KMS-11 (cell line): ENCODE data around the gene ACAN.

Experiments used
- H2AFZ ChIP-seq: fragments of 200-600 bp; sonication (generic); 2 replicates; pipeline ENCODE4 v1.6.1; 2016; ENCODE audit warnings: antibody characterized with exemption, mixed run types, low read depth
- H3K27ac ChIP-seq: fragments of 200-600 bp; sonication (generic); 2 replicates; pipeline ENCODE4 v1.6.1; 2016; ENCODE audit warnings: mild to moderate bottlenecking, mixed run types
- H3K27me3 ChIP-seq: fragments of 200-600 bp; sonication (generic); 2 replicates; pipeline ENCODE4 v1.6.1; 2017; ENCODE audit warnings: mild to moderate bottlenecking, low read depth, mixed run types, moderate library complexity; ENCODE audit not compliant: insufficient read depth
- H3K36me3 ChIP-seq: fragments of 200-600 bp; sonication (generic); 2 replicates; pipeline ENCODE4 v1.6.1; 2017; ENCODE audit warnings: mild to moderate bottlenecking, mixed run types; ENCODE audit not compliant: insufficient read depth
- H3K4me1 ChIP-seq: fragments of 200-600 bp; sonication (generic); 2 replicates; pipeline ENCODE4 v1.6.1; 2016; ENCODE audit warnings: mild to moderate bottlenecking, low read depth, mixed run types; ENCODE audit not compliant: poor library complexity, severe bottlenecking
- H3K4me2 ChIP-seq: fragments of 200-600 bp; sonication (generic); 2 replicates; pipeline ENCODE4 v1.7.0; 2016; ENCODE audit warnings: mild to moderate bottlenecking, mixed run types
- H3K4me3 ChIP-seq: fragments of 200-600 bp; sonication (generic); IDR thresholded peaks from 2 replicates; pipeline ENCODE4 v1.6.1; 2017; ENCODE audit warnings: low read depth, low read length, mixed read lengths; ENCODE audit not compliant: insufficient read depth
- H3K79me2 ChIP-seq: fragments of 200-600 bp; sonication (generic); 2 replicates; pipeline ENCODE4 v1.6.1; 2016; ENCODE audit warnings: low read depth, mixed run types; ENCODE audit not compliant: insufficient read depth
- H3K9ac ChIP-seq: fragments of 200-600 bp; sonication (generic); 2 replicates; pipeline ENCODE4 v1.6.1; 2016; ENCODE audit warnings: mild to moderate bottlenecking, mixed run types
- H4K20me1 ChIP-seq: fragments of 200-600 bp; sonication (generic); 2 replicates; pipeline ENCODE4 v1.6.1; 2016; ENCODE audit warnings: mild to moderate bottlenecking, mixed run types; ENCODE audit not compliant: insufficient read depth
- TF ChIP-seq, protein P1 (sequence below): fragments of 200-600 bp; sonication (generic); conservative IDR thresholded peaks from 2 replicates; pipeline ENCODE4 v1.6.1; 2017; ENCODE audit warnings: low read depth, mild to moderate bottlenecking, antibody characterized with exemption, low read length, moderate library complexity, mixed read lengths

ACAN gene

DNA sequence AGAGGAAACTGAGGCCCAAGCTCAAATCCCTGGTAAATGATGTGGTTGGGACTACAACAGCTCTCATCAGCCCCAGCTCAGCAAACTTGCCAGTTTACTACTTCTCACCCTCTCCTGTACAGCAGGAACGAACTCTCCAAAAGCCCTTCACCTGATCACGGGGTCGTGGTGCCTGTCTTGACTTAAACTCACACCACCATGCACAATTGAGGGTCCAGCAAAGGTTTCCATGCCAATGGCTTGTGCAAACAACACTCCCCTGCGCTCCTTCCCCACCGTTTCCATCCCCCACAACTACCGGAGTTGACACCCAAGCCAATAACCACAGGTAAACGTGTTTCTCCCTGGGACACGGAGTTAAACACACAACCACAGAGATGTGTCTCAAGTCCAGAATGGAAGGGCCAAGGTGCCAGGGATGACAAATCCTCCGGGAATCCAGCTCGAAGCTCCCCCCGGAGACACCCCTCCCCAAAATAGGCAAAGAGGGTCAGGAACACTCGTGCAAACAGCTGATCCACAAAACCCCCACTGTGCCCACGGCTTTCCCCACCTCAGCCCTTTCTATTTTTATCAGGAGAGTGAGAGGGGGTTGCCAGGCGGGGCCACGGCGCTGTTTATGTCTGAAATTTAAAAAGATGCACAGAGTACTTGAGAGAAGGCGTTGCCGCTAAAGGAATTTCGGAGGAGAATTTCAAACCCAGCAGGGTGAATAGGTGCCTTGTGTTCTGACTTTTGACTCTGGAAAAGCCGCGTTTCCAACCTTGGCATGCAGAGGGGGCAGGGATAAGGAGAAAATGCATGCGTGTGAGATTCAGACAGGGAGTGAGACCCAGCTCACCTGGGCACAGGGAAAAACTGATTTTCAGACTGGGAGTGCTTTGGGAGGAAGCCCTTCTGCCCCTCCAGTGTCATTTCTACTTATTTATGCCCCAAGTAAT is 10.6 kb upstream of the ACAN start:
- Histone ChIP-seq H2AFZ (no peak overlapping the region), H3K4me3 (no peak overlapping the region), H3K27me3 (no peaks in the 10 kb centered on the region), H4K20me1 (no peaks in the 10 kb centered on the region), H3K4me1 (no peaks in the 10 kb centered on the region), H3K4me2 (no peak overlapping the region), H3K9ac (no peak overlapping the region), H3K36me3 (no peaks in the 10 kb centered on the region), H3K27ac (no peak overlapping the region), H3K79me2 (no peaks in the 10 kb centered on the region)
- TF ChIP-seq, protein P1, sequence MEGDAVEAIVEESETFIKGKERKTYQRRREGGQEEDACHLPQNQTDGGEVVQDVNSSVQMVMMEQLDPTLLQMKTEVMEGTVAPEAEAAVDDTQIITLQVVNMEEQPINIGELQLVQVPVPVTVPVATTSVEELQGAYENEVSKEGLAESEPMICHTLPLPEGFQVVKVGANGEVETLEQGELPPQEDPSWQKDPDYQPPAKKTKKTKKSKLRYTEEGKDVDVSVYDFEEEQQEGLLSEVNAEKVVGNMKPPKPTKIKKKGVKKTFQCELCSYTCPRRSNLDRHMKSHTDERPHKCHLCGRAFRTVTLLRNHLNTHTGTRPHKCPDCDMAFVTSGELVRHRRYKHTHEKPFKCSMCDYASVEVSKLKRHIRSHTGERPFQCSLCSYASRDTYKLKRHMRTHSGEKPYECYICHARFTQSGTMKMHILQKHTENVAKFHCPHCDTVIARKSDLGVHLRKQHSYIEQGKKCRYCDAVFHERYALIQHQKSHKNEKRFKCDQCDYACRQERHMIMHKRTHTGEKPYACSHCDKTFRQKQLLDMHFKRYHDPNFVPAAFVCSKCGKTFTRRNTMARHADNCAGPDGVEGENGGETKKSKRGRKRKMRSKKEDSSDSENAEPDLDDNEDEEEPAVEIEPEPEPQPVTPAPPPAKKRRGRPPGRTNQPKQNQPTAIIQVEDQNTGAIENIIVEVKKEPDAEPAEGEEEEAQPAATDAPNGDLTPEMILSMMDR: no peak

DNA sequence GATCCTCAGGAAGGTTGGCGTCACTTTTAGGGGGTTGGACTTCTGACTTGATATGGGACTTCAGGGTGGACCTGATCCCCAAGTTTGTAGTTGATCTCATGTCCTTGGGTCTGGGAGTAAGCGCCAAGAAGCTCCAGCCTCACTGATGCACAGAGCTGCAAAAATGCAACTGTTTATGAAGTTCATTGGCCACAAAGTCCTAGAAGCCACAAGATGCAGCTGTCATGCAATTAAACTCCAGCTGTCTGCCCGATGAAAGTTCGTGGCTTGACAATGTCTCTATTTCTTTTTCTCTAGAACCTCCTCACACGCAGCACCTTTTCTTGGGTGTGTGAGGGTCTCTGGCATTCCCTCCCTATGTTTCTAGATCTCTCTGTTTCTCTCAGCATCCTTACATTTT is 9.2 kb upstream of the ACAN start:
- Histone ChIP-seq H3K27ac (no peak overlapping the region), H3K27me3 (no peaks in the 10 kb centered on the region), H3K36me3 (no peaks in the 10 kb centered on the region), H2AFZ (no peak overlapping the region), H3K4me3 (no peak overlapping the region), H4K20me1 (no peaks in the 10 kb centered on the region), H3K79me2 (no peaks in the 10 kb centered on the region), H3K4me1 (no peaks in the 10 kb centered on the region), H3K9ac (no peak overlapping the region), H3K4me2 (no peak overlapping the region)
- TF ChIP-seq, protein P1: no peak

DNA sequence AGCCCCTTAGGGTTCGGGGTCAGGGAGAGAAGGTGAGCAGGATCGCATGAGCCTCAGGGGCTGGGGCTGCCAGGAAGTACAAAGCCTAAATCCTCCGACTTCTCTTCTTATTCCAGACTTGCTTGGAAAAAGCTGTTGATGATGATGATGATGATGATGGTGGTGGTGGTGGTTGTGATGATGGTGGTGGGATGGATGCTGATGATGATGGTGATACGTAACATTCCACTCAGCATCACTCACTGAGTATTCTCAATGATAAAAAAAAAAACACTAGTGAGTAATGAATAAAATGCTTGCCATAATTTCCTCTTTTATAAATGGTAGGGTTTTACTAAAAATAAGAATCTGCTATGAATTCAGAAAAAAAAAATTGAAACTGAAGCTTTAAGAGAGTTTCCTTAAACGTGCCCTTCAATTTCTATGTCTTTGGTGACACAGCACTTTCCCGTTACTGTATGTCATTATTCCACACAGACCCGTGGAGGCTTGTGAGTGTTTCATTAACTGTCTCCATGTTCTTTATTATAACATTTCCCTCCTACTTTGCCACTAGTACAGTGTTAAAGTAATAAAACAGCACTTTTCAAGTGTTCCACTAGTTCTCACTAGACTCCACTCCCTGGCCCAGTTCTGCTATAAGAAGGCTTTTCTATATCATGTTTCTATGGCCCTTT is 5.4 kb upstream of the ACAN start:
- no peak overlapping the region for H3K9ac ChIP-seq
- H4K20me1 ChIP-seq: no peaks in the 10 kb centered on the region
- no peak overlapping the region for H3K27ac ChIP-seq
- H3K4me3 ChIP-seq: no peak overlapping the region
- TF ChIP-seq, protein P1: no peak
- H3K4me1 ChIP-seq: no peaks in the 10 kb centered on the region
- H3K27me3 ChIP-seq: no peaks in the 10 kb centered on the region
- no peaks in the 10 kb centered on the region for H3K36me3 ChIP-seq
- no peaks in the 10 kb centered on the region for H3K79me2 ChIP-seq
- no peak overlapping the region for H2AFZ ChIP-seq
- no peak overlapping the region for H3K4me2 ChIP-seq

DNA sequence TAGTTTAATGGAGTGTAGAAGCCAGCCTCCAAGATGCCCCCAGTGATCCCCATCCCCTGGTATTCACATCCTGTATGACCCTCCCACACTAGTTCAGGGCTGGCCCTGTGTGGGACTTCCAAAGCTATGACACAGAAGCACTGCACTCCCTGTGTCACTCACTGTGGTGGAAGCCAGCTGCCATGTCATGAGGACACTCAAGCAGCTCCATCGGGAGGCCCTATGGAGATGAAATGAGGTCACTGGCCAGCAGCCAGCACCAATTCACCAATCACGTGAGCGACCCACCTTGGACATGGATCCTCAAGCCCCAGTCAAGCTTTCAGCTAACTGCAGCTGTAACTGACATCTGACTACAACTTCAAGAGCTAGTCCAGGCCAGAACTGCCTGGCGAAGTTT is 3.9 kb upstream of the ACAN start:
- Histone ChIP-seq H3K79me2 (no peaks in the 10 kb centered on the region), H3K9ac (no peak overlapping the region)

More for the DNA sequence above, 3.9 kb upstream of the ACAN start:
- Histone ChIP-seq H3K4me2 (no peak overlapping the region), H3K27me3 (no peaks in the 10 kb centered on the region), H3K4me3 (no peak overlapping the region), H3K27ac (no peak overlapping the region), H4K20me1 (no peaks in the 10 kb centered on the region), H3K36me3 (no peaks in the 10 kb centered on the region), H2AFZ (no peak overlapping the region), H3K4me1 (no peaks in the 10 kb centered on the region)
- TF ChIP-seq, protein P1: no peak
